ENCODE measurements around the gene SMIM1.

DNA sequence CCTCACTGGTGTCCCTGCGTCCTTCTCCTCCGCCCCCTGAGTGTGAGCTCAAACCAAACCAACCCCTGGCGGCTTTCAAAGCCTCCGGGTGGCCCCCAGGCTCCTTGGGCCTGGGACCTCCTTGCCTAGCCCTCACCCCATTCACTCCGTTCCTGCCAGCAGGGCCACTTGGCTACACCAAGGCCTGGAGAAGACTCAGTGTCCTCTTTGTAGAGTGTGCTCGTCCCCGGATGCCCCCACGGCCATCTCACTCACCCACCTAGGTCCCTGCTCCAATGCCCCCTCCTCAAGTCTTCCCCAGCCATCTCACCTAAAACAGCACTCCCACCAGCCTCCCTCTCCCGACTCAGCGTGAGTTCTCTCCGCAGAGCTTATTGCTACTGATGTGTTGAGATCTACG lies 27.5 kb upstream of the SMIM1 start:
- no peak for TF ChIP-seq CTCF (IDR thresholded peaks at IDR 0.05; ENCODE audit: insufficient read depth, low read depth, low read length)
- TF ChIP-seq EZH2 (IDR thresholded peaks at IDR 0.05; ENCODE audit: insufficient read depth, low read length): no peak
